Mucosa of stomach (tissue), 1 donor: Measurements from ENCODE around the gene FAAP20.

Experiments used
- H3K27me3 ChIP-seq: one replicate; pipeline ENCODE4 v1.7.0; 2013; ENCODE audit warnings: mild to moderate bottlenecking, low read length; ENCODE audit not compliant: control insufficient read depth, insufficient read depth
- H3K36me3 ChIP-seq: one replicate; pipeline ENCODE4 v1.7.0; 2013; ENCODE audit warnings: low read length; ENCODE audit not compliant: control insufficient read depth, insufficient read depth
- H3K4me1 ChIP-seq: one replicate; pipeline ENCODE4 v1.7.0; 2013; ENCODE audit warnings: mild to moderate bottlenecking, low read length; ENCODE audit not compliant: control insufficient read depth, insufficient read depth
- H3K4me3 ChIP-seq: one replicate; pipeline ENCODE4 v1.7.0; 2013; ENCODE audit warnings: low read length
- H3K9ac ChIP-seq: one replicate; pipeline ENCODE4 v1.7.0; 2013; ENCODE audit warnings: mild to moderate bottlenecking, low read length, moderate library complexity
- H3K9me3 ChIP-seq: one replicate; pipeline ENCODE4 v1.7.0; 2013; ENCODE audit warnings: mild to moderate bottlenecking, low read length, moderate library complexity; ENCODE audit not compliant: control insufficient read depth
- donor health status: Pancreatic carcinoma.

Gene FAAP20

DNA sequence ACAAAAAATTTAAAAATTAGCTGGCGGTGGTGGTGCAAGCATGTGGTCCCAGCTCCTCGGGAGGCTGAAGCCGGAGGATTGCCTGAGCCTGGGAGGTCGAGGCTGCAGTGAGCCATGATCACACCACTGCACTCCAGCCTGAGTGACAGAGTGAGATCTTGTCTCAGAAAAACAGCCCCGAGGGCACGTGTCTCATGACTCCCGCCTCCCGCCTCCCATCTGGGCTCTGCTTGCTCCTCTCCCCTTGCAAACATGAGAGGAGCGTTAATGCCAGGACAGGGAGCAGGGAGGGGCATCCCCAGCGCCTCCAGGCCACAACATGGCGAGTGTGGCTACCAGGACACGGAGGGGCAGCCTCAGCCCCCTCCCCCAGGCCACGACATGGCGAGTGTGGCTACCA lies 28.3 kb downstream of the FAAP20 start:
- H3K36me3 ChIP-seq: no peaks in the 10 kb centered on the region
- H3K9me3 ChIP-seq: no peaks in the 10 kb centered on the region

GRCh38 chr1:2165646-2166045 lies 28.9 kb downstream of the FAAP20 start:
- Histone ChIP-seq H3K4me1 (no peaks in the 10 kb centered on the region), H3K9ac (no peak overlapping the region), H3K4me3 (no peak overlapping the region), H3K9me3 (no peaks in the 10 kb centered on the region), H3K36me3 (no peaks in the 10 kb centered on the region), H3K27me3 (no peaks in the 10 kb centered on the region)

More for the DNA sequence above, 28.3 kb downstream of the FAAP20 start:
- H3K4me1 ChIP-seq: no peaks in the 10 kb centered on the region
- H3K27me3 ChIP-seq: no peaks in the 10 kb centered on the region
- no peak overlapping the region for H3K9ac ChIP-seq
- no peak overlapping the region for H3K4me3 ChIP-seq

DNA sequence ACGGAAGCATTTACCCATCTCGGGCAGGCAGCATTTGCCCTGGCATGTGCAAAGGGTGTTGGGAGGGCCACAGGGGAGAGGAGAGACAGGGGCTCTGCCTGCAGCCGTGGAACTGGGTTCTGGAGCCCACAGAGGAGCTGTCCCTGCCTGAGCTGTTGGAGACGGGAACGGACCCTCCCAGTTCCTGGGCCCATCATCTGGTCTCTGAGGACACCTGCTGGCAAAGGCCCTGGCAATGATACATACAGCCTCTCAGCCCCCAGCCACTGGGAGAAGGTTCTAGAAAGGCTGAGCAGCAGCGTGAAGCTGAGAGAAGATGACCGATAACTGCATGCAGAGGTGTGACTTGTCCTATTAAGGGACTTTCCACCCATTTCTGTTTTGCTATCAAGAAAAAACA lies 31.4 kb downstream of the FAAP20 start:
- H3K9ac ChIP-seq: no peak overlapping the region
- H3K4me1 ChIP-seq: no peaks in the 10 kb centered on the region
- no peaks in the 10 kb centered on the region for H3K27me3 ChIP-seq
- no peaks in the 10 kb centered on the region for H3K36me3 ChIP-seq
- H3K4me3 ChIP-seq: no peak overlapping the region
- no peaks in the 10 kb centered on the region for H3K9me3 ChIP-seq

- Histone ChIP-seq H3K27me3 (no peaks in the 10 kb centered on the region), H3K36me3 (no peaks in the 10 kb centered on the region), H3K9ac (no peak overlapping the region), H3K9me3 (no peaks in the 10 kb centered on the region), H3K4me1 (no peaks in the 10 kb centered on the region), H3K4me3 (no peak overlapping the region)
These were observed 33.9 kb downstream of the FAAP20 start for GRCh38 chr1:2160451-2161300.

DNA sequence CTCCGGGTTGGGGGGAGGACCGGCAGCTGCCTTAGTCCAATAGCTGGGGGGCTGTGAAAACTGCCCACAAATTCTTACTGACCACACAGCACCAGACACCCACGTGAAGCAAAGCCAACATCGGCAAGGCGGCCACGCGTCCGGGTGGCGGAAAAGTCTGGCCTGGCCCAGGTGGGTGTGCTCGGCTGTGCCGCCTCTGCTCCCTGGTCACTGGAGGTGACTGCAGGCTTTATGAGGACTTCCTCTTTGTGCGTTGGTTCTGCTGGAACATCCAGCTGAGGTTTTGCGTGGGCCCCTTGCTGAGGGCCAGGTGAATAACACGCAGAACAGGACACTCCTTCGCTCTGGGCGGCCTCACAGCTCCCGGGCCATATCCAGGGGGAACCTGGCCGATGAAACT lies 35.4 kb downstream of the FAAP20 start:
- H3K4me1 ChIP-seq: no peaks in the 10 kb centered on the region
- H3K4me3 ChIP-seq: no peak overlapping the region
- no peaks in the 10 kb centered on the region for H3K27me3 ChIP-seq
- peaks cover 4% of the 10 kb centered on the region for H3K36me3 ChIP-seq
- H3K9me3 ChIP-seq: no peaks in the 10 kb centered on the region
- H3K9ac ChIP-seq: no peak overlapping the region

DNA sequence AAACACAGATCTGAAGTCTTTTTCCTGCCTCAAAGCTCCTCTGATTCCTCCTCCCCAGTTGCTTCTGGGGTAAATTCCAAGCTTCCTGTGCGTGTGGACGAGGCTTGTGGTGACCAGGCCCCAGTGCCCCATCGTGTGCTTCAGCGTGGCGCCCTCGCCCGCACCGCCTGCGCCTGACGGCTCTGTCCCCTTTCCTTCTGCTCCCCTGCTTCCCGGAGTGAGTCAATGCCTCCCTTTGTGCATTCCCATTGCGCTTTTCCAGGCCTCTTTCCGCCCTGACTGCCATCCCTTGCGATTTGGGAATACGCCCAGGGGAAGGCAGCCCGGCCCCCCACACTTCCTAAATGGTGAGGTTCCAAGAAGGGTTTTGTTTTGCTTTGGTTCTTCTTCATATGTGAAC lies 36.3 kb downstream of the FAAP20 start:
- Histone ChIP-seq H3K4me3 (no peak overlapping the region), H3K36me3 (peaks cover 4% of the 10 kb centered on the region), H3K9me3 (no peaks in the 10 kb centered on the region), H3K4me1 (no peaks in the 10 kb centered on the region), H3K27me3 (no peaks in the 10 kb centered on the region), H3K9ac (no peak overlapping the region)

- Histone ChIP-seq H3K4me1 (no peaks in the 10 kb centered on the region), H3K27me3 (no peaks in the 10 kb centered on the region), H3K36me3 (peaks cover 4% of the 10 kb centered on the region), H3K9ac (no peak overlapping the region), H3K9me3 (no peaks in the 10 kb centered on the region), H3K4me3 (no peak overlapping the region)
These were observed 36.7 kb downstream of the FAAP20 start for GRCh38 chr1:2157856-2158255.

DNA sequence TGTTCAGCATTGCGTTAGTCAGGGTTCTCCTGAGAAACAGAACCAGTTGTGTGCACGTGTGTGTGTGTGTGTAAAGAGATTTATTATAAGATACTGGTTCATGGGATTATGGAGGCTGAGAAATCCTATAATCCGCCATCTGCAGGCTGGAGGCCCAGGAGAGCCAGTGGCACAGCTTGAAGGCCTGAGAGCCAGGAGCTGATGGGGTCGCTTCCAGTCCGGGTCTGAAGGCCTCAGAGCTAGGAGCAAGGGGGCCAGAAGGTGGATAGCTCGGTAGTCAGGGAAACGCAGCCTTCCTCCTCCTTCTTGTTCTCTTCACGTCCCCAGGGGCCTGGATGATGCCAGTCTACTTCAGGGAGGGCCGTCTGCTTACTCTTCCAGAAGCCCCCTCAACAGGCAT lies 37.7 kb downstream of the FAAP20 start:
- Histone ChIP-seq H3K9ac (no peak overlapping the region), H3K36me3 (peaks cover 4% of the 10 kb centered on the region), H3K4me1 (no peaks in the 10 kb centered on the region), H3K9me3 (no peaks in the 10 kb centered on the region), H3K4me3 (no peak overlapping the region), H3K27me3 (no peaks in the 10 kb centered on the region)

- peaks cover 4% of the 10 kb centered on the region for H3K36me3 ChIP-seq
- no peak overlapping the region for H3K9ac ChIP-seq
- no peaks in the 10 kb centered on the region for H3K27me3 ChIP-seq
- no peaks in the 10 kb centered on the region for H3K4me1 ChIP-seq
- no peak overlapping the region for H3K4me3 ChIP-seq
- no peaks in the 10 kb centered on the region for H3K9me3 ChIP-seq
These were observed 38.8 kb downstream of the FAAP20 start for GRCh38 chr1:2155788-2156187.

DNA sequence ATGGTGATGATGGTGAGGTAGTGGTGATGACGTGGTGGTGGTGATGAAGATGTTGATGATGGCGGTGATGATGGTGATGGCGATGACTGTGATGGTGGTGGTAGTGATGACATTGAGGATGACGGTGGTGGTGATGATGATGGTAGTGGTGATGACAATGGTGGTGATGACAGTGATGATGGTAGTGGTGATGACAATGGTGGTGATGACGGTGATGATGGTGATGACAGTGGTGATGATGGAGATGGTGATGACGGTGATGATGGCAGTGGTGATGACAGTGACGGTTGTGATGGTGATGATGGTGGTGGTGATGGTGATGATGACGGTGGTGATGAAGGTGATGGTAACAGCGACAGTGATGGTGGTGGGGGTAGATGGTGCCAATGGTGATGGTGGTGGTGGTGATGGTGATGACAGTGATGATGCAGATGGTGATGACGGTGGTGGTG lies 39.4 kb downstream of the FAAP20 start:
- no peaks in the 10 kb centered on the region for H3K4me1 ChIP-seq
- H3K9ac ChIP-seq: no peak overlapping the region
- H3K4me3 ChIP-seq: no peak overlapping the region
- H3K36me3 ChIP-seq: peaks cover 4% of the 10 kb centered on the region
- H3K27me3 ChIP-seq: no peaks in the 10 kb centered on the region
- H3K9me3 ChIP-seq: no peaks in the 10 kb centered on the region

DNA sequence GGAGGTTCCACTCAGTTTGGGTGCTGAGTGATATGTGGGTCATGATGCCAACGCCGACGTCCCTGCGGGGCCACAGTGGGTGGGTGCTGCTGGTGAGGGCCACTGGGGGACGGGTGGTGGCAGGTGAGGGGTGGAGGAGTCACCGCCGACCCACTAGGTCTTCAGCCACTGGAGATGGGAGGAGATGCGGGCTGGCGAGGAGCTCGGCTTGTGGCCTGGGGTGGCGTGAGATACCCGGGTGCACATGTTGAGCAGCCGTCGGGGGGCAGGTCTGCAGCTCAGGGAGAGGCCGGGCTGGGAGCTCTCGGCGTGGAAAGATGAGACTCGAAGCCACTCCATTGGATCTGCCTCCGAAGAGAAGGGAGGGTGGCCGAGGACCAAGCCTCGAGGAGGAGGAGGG lies 40.5 kb downstream of the FAAP20 start:
- Histone ChIP-seq H3K4me3 (no peak overlapping the region), H3K9me3 (no peaks in the 10 kb centered on the region), H3K9ac (no peak overlapping the region), H3K4me1 (no peaks in the 10 kb centered on the region), H3K36me3 (peaks cover 4% of the 10 kb centered on the region), H3K27me3 (no peaks in the 10 kb centered on the region)

DNA sequence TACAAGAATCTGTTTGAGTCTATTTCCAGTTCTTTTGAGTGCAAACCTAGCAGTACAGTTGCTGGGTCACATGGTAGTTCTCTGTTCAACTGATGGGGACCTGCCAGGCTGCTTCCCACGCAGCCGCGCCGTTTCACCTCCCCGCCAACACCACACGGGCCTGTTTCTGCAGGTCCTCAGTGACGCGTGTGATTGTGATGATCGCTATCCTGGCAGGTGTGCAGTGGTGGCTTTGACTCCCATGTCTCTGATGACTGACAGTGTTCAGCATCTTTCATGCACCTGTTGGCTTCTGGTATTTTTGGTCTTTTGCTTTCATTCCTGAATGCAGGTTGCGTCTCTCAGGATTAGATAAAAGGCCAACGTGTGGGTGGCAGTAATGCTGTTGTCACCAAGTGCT lies 41.6 kb downstream of the FAAP20 start:
- no peaks in the 10 kb centered on the region for H3K27me3 ChIP-seq
- H3K9me3 ChIP-seq: no peaks in the 10 kb centered on the region
- no peak overlapping the region for H3K4me3 ChIP-seq
- no peaks in the 10 kb centered on the region for H3K4me1 ChIP-seq
- H3K9ac ChIP-seq: no peak overlapping the region
- peaks cover 4% of the 10 kb centered on the region for H3K36me3 ChIP-seq
